ENCODE measurements around the gene SH3YL1.

The SH3YL1 gene

DNA sequence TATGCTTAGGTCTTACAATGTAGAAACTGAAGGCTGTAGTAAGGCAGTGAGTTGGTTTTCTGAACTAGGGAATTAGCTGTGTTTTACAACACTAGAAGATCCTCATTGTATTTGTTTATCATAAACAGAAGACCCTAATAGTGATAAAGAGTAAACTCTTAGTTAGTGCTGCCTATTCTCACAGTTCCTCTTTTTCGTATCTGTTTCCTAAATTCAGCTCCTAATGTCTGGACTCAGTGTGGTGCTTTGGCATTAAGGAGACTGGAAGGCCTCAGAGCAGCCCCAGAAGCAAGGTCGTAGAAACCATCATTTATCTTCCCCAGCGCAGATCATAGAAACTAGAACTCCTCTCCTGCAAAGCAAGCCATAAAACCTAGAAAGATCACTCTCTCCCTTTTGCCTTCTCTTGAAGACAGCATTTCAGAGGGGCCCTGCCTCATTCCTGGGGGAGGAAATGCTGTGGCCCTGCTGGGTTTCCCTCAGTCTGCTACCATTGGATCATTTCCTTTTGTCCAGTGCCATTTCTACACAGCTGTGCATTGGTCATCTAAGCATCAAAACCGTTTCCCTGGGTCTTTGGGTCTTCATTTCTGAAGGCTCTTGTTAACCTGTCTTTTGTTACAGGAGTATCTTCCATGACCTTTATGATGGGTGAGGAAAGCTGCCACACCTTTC, 5.7 kb upstream of the SH3YL1 start:
- H3K27me3 ChIP-seq (ENCODE audit: control insufficient read depth, insufficient read depth, low read length) = no peaks in the 10 kb centered on the region
- H3K4me3 ChIP-seq (ENCODE audit: low read depth, low read length) = no peak overlapping the region
- peaks cover 34% of the 10 kb centered on the region for H3K36me3 ChIP-seq (ENCODE audit: control insufficient read depth, insufficient read depth, low read length)
- no peak overlapping the region for H3K9ac ChIP-seq (ENCODE audit: low read depth, low read length)
- H3K9me3 ChIP-seq (ENCODE audit: control insufficient read depth, insufficient read depth, low read length) = no peaks in the 10 kb centered on the region
- H3K27ac ChIP-seq (ENCODE audit: low read depth, low read length) = no peak overlapping the region
- peaks cover 22% of the 10 kb centered on the region for H3K4me1 ChIP-seq (ENCODE audit: control insufficient read depth, insufficient read depth, low read length)

DNA sequence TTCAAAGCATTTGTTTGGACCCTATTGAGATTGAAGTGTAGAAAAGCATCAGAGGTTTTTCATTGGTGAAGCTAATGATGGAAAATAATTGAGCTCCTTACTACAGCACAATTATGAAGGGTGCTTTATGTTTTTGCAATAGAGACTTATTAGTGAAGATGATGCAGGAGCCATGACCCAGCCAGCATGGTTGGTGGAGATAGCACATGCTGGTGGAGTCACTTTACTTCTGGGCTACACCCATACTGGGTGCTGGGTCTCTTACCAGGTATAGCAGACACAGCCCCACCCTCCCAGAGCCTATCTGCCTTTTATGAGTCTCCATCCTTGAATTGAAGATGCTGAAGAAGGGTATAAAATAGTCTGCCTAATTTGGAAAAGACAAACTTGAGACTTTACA, 4.5 kb upstream of the SH3YL1 start:
- Histone ChIP-seq H3K4me1 (ENCODE audit: control insufficient read depth, insufficient read depth, low read length) (peaks cover 22% of the 10 kb centered on the region), H3K4me3 (ENCODE audit: low read depth, low read length) (no peak overlapping the region), H3K9me3 (ENCODE audit: control insufficient read depth, insufficient read depth, low read length) (no peaks in the 10 kb centered on the region), H3K36me3 (ENCODE audit: control insufficient read depth, insufficient read depth, low read length) (peaks cover 23% of the 10 kb centered on the region), H3K27me3 (ENCODE audit: control insufficient read depth, insufficient read depth, low read length) (peaks cover 6% of the 10 kb centered on the region), H3K9ac (ENCODE audit: low read depth, low read length) (no peak overlapping the region), H3K27ac (ENCODE audit: low read depth, low read length) (no peak overlapping the region)

DNA sequence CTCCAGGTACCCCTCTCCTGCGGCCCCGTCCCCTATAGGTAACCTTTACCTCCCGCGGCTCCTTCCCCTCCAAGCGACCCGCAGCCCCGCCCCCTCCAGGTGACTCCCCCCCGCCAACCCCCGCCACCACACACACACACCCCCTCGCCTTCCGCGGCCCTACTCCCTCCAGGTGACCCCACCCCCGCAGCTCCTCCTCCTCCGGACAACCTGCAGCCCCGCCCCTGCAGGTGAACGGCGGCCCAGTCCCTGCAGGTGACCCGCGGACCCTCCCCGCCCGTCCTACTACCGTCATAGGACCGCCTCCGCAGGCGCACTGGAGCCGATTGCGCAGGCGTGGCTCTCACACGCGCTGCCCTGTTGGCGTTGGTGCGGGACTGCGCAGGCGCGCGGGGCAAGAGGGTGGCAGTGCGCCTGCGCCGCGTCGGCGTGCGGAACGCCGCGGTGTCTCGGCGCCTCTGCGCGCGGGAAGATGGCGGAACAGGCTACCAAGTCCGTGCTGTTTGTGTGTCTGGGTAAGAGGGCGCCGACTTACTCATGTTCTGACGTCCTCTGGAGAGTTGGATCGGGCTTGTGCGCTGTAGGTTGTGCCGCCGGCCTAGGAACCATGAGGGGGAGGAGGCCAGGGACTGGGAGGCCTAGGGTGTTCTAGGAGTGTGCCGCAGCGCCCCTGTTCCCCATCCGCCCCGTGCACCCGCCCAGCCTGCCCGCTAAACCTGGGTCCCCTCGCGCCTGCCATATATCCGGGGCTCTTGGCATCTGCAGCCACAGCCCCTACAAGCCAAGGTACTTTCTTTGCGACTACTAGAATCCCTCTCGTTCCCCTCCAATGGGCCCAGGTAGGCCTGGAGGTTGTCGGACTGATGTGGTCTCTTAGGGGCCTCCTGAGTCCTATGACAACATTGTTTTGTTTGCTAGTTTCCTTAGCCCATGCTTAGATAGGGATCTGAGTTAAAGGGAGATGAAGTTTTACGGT, 949 bp upstream of the SH3YL1 start, which contains the start of gene ACP1:
Gene ACP1, plus strand, starts transcription at position 455 of the 976 bp plus-strand sequence. Its CDS starts 18 bp downstream, at position 473.
- H3K27ac ChIP-seq (ENCODE audit: low read depth, low read length) = peak within 1 kb of the TSS; percentile 89
- H3K4me1 ChIP-seq (ENCODE audit: control insufficient read depth, insufficient read depth, low read length) = peaks cover 34% of the 10 kb centered on the region
- no peaks in the 10 kb centered on the region for H3K9me3 ChIP-seq (ENCODE audit: control insufficient read depth, insufficient read depth, low read length)
- H3K9ac ChIP-seq (ENCODE audit: low read depth, low read length) = peak within 1 kb of the TSS; percentile 94
- H3K4me3 ChIP-seq (ENCODE audit: low read depth, low read length) = peak within 1 kb of the TSS; percentile 90
- H3K27me3 ChIP-seq (ENCODE audit: control insufficient read depth, insufficient read depth, low read length) = peaks cover 16% of the 10 kb centered on the region
- peaks cover 5% of the 10 kb centered on the region; the same call in 1 of the 2 replicates for H3K36me3 ChIP-seq (ENCODE audit: control insufficient read depth, insufficient read depth, low read length)

DNA sequence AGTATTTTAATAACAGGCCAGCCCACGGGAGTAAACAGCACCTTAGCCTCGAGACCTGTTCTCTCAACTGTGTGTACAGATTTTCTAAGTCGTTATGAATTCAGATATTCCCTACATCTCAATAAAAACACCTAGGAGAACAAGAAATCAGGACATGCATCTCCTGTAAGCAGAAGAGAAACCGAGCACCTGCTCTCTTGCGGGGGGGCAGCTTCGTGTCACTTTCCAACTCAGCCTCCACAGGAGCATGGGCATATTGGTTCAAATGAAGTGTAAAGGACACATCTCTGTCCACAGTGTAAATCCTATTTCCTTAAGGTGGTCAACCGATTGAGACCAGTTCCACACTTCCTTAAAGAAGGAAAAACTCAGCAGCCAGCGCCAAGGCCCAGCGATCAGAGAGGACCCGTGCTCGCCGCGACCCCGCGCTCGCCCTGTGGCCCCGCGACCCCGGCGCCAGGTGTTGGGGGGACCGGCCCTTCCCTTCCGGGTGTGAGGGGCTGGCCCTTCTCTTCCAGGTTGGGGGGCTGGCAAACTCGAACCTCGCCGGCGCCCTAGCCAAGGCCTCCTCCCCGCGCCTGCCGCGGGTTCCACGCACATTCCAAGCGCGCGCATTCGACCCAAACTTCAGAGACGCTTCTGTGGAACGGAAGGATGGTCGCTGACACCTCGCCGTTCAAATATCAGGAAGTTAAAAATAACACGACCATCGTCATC, 652 bp downstream of the SH3YL1 start:
- H3K27me3 ChIP-seq (ENCODE audit: control insufficient read depth, insufficient read depth, low read length) = peaks cover 16% of the 10 kb centered on the region
- H3K36me3 ChIP-seq (ENCODE audit: control insufficient read depth, insufficient read depth, low read length) = peaks cover 10% of the 10 kb centered on the region; the same call in 1 of the 2 replicates
- H3K4me1 ChIP-seq (ENCODE audit: control insufficient read depth, insufficient read depth, low read length) = peaks cover 34% of the 10 kb centered on the region
- peak overlapping the region; percentile 78 for H3K4me3 ChIP-seq (ENCODE audit: low read depth, low read length)
- no peak overlapping the region for H3K27ac ChIP-seq (ENCODE audit: low read depth, low read length)
- peak overlapping the region; percentile 55; the same call in 1 of the 2 replicates for H3K9ac ChIP-seq (ENCODE audit: low read depth, low read length)
- peaks cover 4% of the 10 kb centered on the region for H3K9me3 ChIP-seq (ENCODE audit: control insufficient read depth, insufficient read depth, low read length)

DNA sequence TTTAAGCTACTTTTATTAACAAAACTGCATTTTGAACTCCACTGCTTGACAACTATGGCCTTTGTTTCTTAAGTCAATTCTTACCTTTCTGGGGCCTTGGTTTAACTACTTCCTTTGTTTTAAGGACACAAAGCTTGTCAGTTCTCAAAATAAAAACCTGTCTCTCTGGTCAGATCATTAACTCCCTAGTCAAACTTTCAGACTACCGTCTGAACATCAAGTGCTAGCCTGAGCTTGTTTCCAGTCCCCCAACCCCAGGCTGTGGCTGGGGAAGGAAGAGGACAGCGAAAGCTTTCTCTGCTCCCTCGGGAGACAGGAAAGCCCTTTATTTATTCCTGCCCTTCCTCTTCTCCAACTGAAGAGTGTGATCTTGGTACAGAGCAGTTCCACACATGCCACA, 1.7 kb downstream of the SH3YL1 start:
- Histone ChIP-seq H3K36me3 (ENCODE audit: control insufficient read depth, insufficient read depth, low read length) (peaks cover 10% of the 10 kb centered on the region; the same call in 1 of the 2 replicates), H3K9ac (ENCODE audit: low read depth, low read length) (no peak overlapping the region), H3K27me3 (ENCODE audit: control insufficient read depth, insufficient read depth, low read length) (peaks cover 16% of the 10 kb centered on the region), H3K4me1 (ENCODE audit: control insufficient read depth, insufficient read depth, low read length) (peaks cover 24% of the 10 kb centered on the region), H3K4me3 (ENCODE audit: low read depth, low read length) (no peak overlapping the region), H3K9me3 (ENCODE audit: control insufficient read depth, insufficient read depth, low read length) (peaks cover 9% of the 10 kb centered on the region), H3K27ac (ENCODE audit: low read depth, low read length) (peak overlapping the region; percentile 11)

DNA sequence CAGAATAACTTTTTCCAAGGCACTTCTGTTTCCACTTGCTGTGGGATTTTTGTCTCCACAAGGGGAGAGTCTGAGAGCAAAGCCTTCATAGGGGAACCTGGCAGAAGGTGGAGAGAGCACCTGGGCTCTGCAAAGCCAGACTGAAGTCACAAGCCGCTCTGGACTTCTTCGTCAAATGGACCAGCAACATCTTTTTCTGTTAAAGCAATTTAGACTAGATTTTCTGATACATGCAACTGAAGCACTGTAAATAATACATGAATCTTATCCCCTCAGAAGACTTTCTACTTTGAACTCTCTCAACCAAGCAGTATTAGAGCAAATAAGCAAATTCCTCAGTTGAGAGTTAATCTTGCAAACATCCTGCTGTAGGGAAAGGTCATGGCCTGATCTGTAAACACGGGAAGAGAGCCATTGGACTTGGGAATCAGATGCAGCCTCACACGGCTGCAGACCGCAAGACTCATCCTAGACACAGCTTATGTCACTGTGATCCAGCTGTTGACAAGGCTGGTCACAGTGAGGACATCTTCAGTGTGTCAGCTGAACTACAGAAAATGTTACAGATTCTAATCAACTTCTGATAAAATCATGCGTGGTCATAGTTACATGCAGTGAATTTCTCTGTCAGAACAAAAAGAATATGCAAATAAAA, 3.2 kb downstream of the SH3YL1 start:
- Histone ChIP-seq H3K9ac (ENCODE audit: low read depth, low read length) (no peak overlapping the region), H3K27ac (ENCODE audit: low read depth, low read length) (peak overlapping the region; percentile 31), H3K4me3 (ENCODE audit: low read depth, low read length) (no peak overlapping the region), H3K36me3 (ENCODE audit: control insufficient read depth, insufficient read depth, low read length) (peaks cover 7% of the 10 kb centered on the region; the same call in 1 of the 2 replicates), H3K9me3 (ENCODE audit: control insufficient read depth, insufficient read depth, low read length) (peaks cover 9% of the 10 kb centered on the region), H3K27me3 (ENCODE audit: control insufficient read depth, insufficient read depth, low read length) (peaks cover 16% of the 10 kb centered on the region), H3K4me1 (ENCODE audit: control insufficient read depth, insufficient read depth, low read length) (peaks cover 13% of the 10 kb centered on the region)

DNA sequence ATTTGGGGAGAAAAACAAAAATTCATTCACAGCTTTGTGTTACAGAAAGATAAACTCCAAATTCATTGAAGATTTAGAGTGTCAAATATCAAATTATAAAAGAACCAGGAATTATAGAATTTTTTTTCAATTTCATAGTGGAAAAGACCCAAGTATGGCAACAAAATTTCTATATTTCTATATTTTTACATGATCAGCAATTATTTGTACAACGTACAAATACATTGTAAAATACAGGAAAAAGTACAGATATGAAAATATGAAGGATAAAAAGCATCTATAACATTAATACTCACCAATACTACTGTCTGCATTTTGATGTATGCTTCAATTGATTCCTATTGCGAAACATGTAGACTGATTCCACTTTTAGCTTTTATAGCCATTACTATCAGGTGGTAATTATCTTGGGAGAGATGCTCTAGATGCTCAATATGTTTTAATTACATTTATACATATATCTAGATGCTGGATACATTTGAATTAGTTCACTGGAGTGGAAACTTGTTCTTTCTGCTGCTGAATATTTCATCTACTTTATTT, 4.0 kb downstream of the SH3YL1 start:
- Histone ChIP-seq H3K27ac (ENCODE audit: low read depth, low read length) (peak overlapping the region; percentile 31), H3K9me3 (ENCODE audit: control insufficient read depth, insufficient read depth, low read length) (peaks cover 9% of the 10 kb centered on the region), H3K4me1 (ENCODE audit: control insufficient read depth, insufficient read depth, low read length) (peaks cover 12% of the 10 kb centered on the region; the same call in 1 of the 2 replicates), H3K27me3 (ENCODE audit: control insufficient read depth, insufficient read depth, low read length) (peaks cover 16% of the 10 kb centered on the region), H3K9ac (ENCODE audit: low read depth, low read length) (no peak overlapping the region), H3K4me3 (ENCODE audit: low read depth, low read length) (no peak overlapping the region), H3K36me3 (ENCODE audit: control insufficient read depth, insufficient read depth, low read length) (peaks cover 7% of the 10 kb centered on the region; the same call in 1 of the 2 replicates)

DNA sequence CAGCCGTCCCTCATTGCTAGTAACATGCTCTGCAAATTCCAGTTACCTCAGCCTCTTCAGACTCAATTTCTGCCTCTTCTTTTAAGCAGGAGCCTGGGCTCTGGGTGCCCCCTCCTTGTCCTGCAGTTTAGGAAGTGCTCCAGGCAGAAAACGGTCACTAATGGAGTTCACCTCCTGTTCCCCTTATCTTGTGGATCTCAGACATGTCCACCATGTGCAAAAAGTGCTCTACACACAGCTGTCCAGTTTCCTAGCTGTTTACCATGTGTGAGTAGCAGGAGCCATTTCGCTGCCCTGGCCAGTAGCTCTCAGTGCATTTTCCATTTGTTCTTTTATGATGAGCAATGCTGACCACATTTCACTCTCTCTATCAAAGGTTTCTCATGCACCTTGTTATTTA, 4.9 kb downstream of the SH3YL1 start:
- Histone ChIP-seq H3K4me1 (ENCODE audit: control insufficient read depth, insufficient read depth, low read length) (peaks cover 12% of the 10 kb centered on the region; the same call in 1 of the 2 replicates), H3K9ac (ENCODE audit: low read depth, low read length) (no peak overlapping the region), H3K9me3 (ENCODE audit: control insufficient read depth, insufficient read depth, low read length) (peaks cover 9% of the 10 kb centered on the region), H3K27ac (ENCODE audit: low read depth, low read length) (no peak overlapping the region), H3K27me3 (ENCODE audit: control insufficient read depth, insufficient read depth, low read length) (peaks cover 16% of the 10 kb centered on the region), H3K36me3 (ENCODE audit: control insufficient read depth, insufficient read depth, low read length) (peaks cover 7% of the 10 kb centered on the region; the same call in 1 of the 2 replicates), H3K4me3 (ENCODE audit: low read depth, low read length) (no peak overlapping the region)

DNA sequence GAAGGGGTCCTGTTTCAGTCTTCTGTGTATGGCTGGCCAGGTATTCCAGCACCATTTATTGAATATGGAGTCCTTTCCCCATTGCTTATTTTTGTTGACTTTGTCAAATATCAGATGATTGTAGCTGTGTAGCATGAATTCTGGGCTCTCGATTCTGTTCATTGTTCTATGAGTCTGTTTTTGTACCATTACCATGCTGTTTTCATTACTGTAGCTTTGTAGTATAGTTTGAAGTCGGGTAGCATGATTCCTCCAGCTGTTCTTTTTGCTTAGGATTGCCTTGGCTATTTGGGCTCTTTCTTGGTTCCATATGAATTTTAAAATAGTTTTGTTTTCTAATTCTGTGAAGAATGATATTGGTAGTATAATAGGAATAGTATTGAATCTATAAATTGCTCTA, 6.0 kb downstream of the SH3YL1 start:
- peaks cover 7% of the 10 kb centered on the region; the same call in 1 of the 2 replicates for H3K36me3 ChIP-seq (ENCODE audit: control insufficient read depth, insufficient read depth, low read length)
- no peak overlapping the region for H3K27ac ChIP-seq (ENCODE audit: low read depth, low read length)

DNA sequence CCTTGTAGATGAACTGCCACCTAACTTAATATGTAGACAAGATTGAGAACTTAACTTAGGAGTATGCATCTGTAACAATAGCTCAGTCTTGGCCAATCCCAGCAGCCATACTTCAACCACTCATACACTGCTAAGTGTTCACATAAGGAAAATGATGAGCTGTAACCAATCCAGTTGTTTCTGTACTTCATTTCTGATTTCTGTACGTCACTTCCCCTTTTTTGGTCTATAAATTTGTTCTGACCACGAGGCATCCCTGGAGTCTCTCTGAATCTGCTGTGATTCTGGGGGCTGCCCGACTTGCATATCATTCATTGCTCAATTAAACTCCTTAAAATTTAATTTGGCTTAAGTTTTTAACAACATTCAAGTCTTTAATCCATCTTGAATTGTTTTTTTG, 6.4 kb downstream of the SH3YL1 start:
- H3K9ac ChIP-seq (ENCODE audit: low read depth, low read length) = no peak overlapping the region
- H3K4me1 ChIP-seq (ENCODE audit: control insufficient read depth, insufficient read depth, low read length) = peaks cover 7% of the 10 kb centered on the region; the same call in 1 of the 2 replicates
- 0 out of 2 replicates have a peak, but pooled peaks cover 1% of the 10 kb centered on the region for H3K27me3 ChIP-seq (ENCODE audit: control insufficient read depth, insufficient read depth, low read length)
- no peak overlapping the region for H3K4me3 ChIP-seq (ENCODE audit: low read depth, low read length)
- peaks cover 9% of the 10 kb centered on the region for H3K9me3 ChIP-seq (ENCODE audit: control insufficient read depth, insufficient read depth, low read length)
- peaks cover 7% of the 10 kb centered on the region; the same call in 1 of the 2 replicates for H3K36me3 ChIP-seq (ENCODE audit: control insufficient read depth, insufficient read depth, low read length)
- no peak overlapping the region for H3K27ac ChIP-seq (ENCODE audit: low read depth, low read length)

More for the DNA sequence above, 6.0 kb downstream of the SH3YL1 start:
- Histone ChIP-seq H3K27me3 (ENCODE audit: control insufficient read depth, insufficient read depth, low read length) (peaks cover 5% of the 10 kb centered on the region), H3K4me3 (ENCODE audit: low read depth, low read length) (no peak overlapping the region), H3K9me3 (ENCODE audit: control insufficient read depth, insufficient read depth, low read length) (peaks cover 9% of the 10 kb centered on the region), H3K9ac (ENCODE audit: low read depth, low read length) (no peak overlapping the region), H3K4me1 (ENCODE audit: control insufficient read depth, insufficient read depth, low read length) (peaks cover 11% of the 10 kb centered on the region; the same call in 1 of the 2 replicates)
